DMS79 (cell line): Measurements from ENCODE around the gene ERC2.
"Not testable (repeated sequence)": the region's sequence is repeated elsewhere in the genome, so short reads cannot be mapped to it uniquely, and the experiment has no call there.

Experiments
- DNase-seq: peaks from one replicate; lab custom pipeline; 2025; lab: John Stamatoyannopoulos, UW

ERC2 gene

DNA sequence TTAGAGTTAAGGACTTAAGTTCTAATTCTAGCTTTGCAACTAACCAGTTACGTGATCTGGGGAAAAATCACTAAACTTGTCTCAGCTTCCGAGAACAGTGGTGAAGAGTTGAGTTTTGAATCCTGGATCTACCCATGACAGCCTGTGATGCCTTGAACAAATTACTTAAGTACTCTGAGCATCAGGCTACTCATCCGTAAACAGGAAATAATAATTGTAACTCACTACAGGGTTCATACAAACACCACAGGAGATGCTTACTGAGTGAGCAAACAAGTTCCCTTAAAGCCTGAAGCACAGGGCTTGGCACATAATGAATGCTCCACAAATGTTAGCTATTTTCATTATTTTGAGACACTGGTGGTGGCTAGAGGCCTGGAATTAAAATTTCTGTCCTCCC lies 158.8 kb downstream of the ERC2 start:
- no peak for DNase-seq

DNA sequence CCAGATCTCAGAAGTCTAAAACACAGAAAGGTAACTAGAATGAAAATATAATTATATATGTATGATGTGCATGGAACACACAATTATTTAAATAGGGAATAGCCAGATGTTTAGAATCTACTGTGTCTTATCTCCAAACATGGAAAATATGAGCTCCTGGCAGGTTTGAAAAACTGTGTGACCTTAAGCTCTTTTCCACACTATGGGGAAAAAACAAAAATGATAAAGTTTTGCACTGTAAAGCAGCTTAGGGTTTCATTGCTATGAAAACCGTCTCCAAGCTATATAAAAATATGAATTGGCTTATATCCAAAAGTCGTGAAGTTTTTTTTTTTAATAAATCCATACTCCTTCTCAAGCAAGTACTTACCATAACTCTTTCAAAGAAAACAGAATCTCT lies 159.8 kb downstream of the ERC2 start:
- DNase-seq, result no peak

DNA sequence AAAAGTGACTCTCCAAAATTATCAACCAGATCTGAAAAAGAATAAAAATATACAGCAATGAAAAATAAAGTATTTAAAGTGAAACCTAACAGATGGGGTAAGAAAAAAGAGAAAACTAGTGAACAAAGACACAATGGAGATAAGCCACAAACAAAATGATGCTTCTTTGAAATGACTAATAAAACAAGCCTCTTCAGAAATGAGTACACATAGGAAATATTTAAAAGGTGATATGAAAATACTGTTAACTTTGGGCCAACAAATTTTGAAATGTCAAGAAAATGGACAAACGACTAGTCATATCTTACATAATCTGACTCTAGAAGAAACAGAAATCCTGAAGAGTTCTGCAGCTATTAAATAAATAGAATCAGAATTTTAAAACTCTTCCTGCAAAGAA lies 164.2 kb downstream of the ERC2 start:
- DNase-seq, result no peak

DNA sequence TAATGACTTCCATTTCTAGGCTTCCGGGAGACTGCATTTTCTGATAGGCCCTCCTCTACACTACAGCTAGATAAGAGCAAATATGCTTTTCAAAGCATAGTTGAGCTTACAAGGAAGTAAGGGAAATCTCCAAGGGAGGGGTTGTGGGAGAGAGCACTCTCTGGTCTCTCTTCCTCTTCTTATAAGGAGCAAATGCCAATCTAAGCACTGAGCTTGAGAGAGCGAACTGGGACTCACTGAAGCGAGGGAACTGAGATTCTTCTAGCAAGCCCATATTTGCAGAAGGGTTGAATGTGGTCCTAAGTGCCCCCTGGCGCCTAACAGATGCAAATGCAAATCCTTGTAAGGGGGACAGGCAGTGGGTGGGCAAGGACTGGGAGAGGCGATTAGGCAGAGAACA lies 164.8 kb downstream of the ERC2 start:
- DNase-seq, result no peak

- no peak for DNase-seq
These were observed 165.8 kb downstream of the ERC2 start for GRCh38 chr3:56302417-56302816.

DNA sequence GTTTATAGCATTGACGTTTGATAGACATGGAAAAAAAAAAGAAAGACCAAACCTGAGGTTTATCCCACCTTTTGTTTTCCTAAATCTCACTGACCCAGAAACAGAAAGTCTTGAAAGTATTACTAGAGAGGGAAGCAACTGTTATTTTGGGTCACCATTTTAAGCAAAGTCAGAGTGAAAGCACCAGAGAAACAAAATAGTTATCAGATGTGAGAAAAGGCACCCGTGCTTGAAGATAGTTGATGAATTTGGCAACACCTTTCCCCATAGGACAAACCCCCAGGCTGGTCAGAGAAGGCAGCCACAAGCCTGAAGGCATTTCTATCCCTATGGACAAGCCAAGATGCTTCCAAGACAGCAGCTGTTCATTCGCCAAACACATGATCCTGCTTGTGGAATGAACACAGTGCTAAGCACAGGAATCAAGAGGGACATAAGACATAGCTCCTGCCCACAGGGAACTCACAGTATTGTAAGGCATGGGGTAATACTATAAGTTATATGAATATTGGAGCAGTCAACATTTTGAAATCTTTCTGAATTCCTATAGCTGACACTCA lies 170.9 kb downstream of the ERC2 start:
- no peak for DNase-seq

DNA sequence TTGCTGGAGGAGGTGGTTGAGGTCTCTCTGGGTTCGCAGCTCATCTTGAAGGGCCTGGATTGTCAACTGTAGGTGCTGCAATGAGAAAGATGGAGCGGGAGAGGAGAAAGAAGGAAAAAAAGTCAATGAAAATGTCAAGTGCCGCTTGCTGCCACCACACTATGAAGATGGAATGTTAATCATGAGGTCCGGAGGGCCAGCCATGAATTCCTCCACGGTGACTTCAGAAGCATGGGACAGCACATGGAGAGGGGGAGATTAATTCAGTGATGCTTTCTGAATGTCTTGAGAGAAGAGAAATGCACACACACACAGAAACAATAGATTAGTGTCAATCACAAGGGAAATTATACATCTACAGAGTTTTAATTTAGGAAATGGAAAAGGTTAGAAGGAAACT lies 171.9 kb downstream of the ERC2 start:
- no peak for DNase-seq

DNA sequence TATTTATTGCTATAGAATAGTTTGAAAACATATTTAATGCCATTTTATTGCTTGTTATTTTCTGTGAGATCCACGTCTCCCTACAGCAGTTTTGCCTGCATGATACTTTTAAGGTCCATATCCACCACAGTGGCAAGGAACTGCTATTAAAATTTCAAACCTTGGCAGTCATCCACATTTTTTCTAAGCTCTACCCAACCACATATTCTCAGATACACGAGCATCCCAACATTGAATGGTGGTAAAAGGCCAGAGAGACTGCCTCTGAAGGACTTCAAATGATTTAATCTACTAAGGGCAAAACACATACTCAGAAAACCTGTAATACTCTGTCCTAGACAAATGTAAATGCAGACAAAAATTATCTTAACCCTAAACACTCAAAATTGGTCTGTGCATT lies 173.1 kb downstream of the ERC2 start:
- no peak for DNase-seq

DNA sequence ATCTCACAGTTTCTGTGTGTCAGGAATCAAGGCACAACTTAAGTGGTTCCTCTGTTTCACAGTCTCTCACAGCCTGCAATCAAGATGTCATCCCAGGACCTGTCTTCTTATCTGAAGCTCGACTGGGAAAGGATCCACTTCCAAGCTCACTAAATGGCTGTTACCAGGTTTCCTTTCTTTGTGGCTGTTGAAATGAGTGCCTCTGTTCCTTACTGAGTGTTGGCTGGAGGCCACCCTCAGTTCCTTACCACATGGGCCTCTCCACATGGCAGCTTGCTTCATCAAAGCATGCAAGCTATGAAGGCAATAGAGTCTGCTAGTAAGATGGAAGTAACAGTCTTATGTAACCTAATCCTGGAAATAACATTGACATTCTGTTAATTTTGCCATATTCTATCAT lies 174.0 kb downstream of the ERC2 start:
- DNase-seq, result no peak

DNA sequence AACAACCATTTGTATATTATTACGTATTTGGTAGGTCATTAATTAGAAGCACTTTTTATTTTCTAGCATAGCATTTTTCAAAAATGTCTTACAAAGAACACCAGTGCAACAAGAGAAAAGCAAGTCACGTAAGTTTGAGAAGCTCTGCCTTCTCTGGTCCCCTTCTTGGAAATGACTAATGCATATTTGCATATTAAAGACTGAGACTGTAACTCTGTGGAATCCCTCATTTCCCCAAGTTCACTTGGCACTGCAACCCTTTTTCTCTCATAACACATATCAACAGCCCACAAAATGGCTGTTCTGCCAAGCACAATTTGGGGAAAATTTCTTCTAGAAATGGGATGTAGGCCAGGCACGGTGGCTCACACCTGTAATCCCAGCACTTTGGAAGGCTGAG lies 176.3 kb downstream of the ERC2 start:
- DNase-seq, result no peak

DNA sequence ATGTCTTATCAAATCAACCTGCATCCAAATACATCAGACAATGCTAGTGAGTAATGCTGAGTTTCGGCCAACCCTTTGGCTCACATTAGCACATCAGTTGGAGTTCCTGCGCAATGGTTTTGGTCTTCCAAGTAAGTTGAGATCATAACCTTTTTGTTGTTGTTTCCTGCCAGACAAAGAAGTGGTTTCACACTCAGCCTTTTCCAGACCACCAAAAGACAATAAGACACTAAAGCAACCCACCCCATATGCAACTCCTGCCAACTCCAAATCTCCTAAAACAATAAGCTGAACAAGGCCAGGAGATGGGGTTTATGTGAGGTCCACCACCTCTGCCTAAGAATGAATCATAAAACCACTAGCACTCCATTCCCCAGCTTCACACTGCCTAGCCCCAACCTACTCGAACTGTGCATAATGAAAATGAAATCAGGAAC lies 177.0 kb downstream of the ERC2 start:
- DNase-seq, result no peak

DNA sequence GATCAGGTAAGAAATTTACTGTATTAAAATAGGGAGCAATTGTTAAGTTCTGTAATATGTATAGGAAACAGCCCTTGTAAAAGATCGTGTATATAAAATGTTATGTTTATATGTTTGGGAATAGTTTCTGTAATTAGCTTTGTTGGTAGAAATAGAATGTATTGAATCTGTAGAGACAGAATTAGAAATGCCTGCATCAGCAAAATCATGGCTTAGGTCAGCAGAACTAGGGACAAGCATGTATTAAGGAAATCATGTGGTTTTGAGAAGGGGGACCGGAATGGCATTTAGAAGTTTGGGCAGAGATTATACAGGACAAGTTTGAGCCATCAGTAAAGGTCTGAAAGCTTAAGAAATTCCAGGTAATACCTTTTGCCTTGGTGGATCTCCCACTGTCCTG lies 177.9 kb downstream of the ERC2 start:
- no peak for DNase-seq

DNA sequence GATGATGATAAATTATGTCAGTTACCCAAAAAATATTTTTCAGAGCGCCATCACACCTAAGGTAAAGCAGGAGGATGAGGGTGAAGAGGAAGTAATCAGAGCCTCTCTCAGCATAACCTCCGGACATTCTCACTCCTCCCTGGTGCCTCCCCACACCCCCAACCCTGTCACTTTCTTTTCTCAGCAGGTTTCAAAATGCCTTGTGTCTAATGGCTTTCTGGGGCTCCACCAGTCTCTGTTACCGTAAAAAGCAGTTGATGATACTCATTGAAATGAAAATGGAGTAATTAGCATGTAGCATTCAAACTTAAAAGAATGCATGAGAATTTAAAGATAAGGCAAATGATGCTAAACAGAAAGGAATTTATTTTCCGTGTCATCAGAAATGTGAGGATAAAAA lies 180.0 kb downstream of the ERC2 start:
- no peak for DNase-seq

DNA sequence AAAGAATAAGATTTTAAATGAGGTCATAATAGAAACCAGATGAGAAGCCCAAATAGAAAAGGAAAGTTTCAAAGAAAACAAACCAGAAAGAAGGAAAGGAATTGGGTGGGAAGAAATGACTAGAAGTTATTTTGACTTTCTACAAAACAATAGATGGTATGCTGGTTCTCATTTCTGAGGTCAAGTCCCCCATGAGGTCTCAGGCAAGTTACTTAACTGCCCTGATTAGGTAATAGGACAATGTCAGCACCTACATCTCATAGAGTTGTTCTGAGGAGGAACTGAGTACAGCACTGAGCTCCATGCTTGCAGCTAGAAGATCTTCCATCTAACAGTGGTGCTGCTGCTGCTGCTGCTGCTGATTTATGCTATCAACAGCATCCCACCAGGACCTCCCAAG lies 185.9 kb downstream of the ERC2 start:
- DNase-seq, result no peak

- DNase-seq, result no peak
These were observed 191.0 kb downstream of the ERC2 start for GRCh38 chr3:56277236-56277635.

DNA sequence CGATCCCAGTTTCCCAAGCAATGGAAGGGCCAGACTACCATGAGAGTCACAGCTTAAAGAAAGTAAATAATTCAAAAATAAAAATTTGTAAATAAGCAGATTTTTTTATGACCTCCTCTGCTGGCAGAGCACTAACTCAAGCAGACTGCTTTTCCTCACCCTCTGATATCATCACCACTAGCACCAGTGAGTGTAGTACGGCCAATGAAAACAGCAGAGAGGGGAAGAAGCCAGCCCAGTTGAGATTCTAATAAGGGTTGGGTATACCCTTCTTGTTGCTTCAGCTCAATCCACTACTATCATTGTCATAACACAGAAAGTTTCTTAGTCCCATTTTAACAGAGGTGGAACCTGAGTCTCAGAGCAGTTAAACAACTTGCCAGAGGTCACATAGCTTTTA lies 193.1 kb downstream of the ERC2 start:
- DNase-seq, result no peak

- DNase-seq, result no peak
These were observed 198.3 kb downstream of the ERC2 start for GRCh38 chr3:56269755-56270535.

DNA sequence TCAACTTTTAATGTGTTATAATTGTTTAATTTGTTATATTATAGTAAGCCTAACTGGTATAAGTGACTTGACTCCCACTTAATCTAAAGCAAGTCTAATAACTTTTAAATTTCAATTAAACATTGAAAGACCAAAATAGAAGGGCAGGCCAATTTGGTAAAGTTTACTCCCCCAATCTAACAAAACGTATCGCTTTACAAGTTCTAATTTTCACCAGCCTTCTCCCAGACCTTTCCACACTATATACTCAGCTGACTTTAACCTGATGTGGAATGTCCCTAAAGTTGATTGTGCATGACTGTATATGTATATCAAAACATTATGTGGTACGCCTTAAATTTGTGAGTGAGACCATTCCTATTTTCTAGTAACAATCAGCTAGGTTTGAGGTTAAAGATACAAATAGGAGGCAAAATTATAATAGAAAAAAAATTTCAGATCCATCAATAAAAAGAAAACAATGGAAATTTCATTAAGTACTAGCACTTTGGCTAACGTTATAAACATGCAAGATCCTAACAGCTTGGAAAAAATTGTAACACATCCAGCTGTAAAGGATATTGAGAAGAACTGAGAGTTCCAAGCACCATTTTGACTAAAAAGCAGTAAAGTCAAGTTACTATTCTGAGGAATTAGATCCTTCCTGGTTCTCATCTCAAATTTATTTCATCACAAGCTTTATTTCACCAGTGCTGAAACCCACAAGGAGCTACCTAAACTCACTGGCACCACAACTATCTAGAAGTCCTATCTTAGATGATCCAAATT lies 199.5 kb downstream of the ERC2 start:
- DNase-seq, result no peak

DNA sequence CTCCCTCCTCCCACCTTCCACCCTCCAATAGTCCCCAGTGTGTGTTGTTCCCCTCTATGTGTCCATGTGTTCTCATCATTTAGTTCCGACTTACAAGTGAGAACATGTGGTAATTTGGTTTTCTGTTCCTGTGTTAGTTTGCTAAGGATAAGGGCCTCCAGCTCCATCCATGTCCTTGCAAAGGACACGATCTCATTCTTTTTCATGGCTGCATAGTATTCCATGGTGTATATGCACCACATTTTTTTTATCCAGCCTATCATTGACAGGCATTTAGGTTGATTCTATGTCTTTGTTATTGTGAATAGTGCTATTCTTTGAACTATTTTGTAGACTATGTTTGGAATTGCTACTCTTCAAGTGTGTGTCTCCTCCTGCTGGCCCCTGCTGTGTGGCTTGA lies 206.4 kb downstream of the ERC2 start:
- DNase-seq, result not testable (repeated sequence)

DNA sequence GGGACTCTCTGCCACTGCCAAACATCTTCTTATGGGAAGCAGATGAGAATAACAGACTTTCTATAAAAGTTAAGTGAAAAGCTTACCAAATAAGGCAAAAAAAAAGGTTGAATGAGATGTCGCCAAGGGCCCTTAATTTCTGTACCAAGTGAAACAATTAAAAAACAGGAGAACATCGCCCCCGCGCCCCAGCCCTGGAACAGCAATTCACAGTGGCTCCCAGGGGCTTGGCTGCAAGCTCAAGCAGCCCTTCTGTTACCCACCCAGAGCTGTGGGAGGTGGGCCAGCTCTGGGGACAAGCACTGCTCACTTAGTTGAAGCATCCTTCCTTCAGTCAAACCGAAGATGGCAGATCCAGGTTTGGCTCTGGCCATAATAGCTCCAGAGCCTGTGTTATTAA lies 208.0 kb downstream of the ERC2 start:
- DNase-seq, result no peak

DNA sequence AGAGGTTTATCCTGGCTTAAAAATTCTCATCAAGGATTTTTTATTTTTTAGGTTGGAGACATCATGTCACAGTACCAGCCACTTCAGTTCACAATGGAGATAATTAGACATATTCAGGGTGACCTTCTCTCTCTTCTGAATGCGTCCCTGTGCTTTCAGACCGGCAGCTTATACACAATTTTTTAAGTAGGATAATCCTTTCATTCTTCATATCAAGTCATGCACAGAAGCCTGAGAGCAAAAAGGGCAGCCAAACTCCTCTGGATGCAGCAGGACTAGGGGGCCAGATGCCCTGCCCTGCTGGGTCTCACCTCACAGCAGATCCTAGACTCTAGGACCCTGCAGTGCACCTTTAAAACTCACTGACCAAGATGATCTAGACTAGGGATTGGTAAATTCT lies 210.4 kb downstream of the ERC2 start:
- no peak for DNase-seq

DNA sequence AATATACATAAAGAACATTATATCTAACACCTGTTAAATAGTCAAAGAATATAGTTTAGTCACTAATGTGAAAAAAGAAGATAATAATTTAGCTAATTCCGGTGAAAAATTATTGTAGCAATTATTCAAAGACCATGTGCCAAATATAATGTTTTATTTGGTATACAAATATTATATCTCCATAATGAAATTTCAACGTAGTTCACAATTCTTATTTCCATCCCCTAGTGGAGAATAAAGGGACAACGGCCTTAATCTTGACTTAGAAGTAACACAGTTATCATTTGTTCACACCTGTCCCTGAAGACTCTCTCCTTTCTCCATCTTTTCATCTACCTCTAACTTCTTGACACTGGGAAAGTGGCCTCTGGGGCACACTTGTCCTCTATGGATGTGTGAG lies 213.4 kb downstream of the ERC2 start:
- DNase-seq, result no peak

DNA sequence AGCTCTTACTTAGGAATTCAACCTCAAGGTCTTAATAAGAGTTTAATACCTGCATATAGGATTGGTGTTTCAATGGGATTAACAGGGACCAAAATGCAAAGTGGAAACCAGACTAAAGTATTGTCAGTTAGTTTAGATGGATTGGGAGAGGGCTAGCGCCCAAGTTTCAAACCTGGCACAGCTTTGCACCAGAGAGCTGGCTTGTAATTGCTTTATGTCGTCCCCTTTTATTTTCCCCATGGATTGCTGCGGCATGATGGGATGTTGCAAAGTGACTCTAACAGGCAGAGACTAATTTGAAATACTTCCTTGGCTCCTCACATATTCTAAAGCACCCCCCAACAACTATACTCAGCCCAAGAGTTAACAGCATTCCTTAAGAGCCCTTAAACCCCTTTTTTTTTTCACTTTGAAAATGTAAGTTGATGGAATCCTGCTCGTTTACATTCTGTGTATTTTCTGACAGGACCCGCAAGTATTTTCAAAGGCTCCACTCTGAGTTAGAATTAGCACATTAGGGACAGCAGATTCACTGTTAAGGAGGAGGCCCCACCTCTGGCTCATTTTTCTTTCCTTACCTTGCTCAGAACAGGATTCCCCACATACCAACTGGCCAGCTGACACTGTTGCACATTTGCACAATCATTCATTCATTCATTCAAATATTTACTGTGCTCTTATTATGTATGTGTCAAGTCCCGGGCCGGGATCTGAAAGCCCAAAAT lies 214.2 kb downstream of the ERC2 start:
- DNase-seq, result no peak
